GM04503 (cell line): ENCODE results near the gene PRKD3.

Experiments
- DNase-seq: peaks from one replicate; pipeline ENCODE4 v3.0.0-alpha.2; 2012; ENCODE audit warnings: low read depth

The PRKD3 gene

GRCh38 chr2:37324786-37325624 is at the start of gene PRKD3:
Gene PRKD3, minus strand, starts transcription at chr2:37324833. Its CDS starts 8,309 bp downstream, at chr2:37316524.
- no peak for DNase-seq

- DNase-seq, result no peak
These were observed 47.4 kb upstream of the PRKD3 start for GRCh38 chr2:37372000-37372399.

GRCh38 chr2:37370666-37371065 is 46.0 kb upstream of the PRKD3 start:
- no peak for DNase-seq

GRCh38 chr2:37367984-37368383 is 43.4 kb upstream of the PRKD3 start:
- DNase-seq, result no peak

GRCh38 chr2:37367310-37367709 is 42.7 kb upstream of the PRKD3 start:
- DNase-seq, result no peak

GRCh38 chr2:37366773-37367172 is 42.1 kb upstream of the PRKD3 start:
- no peak for DNase-seq

GRCh38 chr2:37365669-37366068 is 41.0 kb upstream of the PRKD3 start:
- DNase-seq, result no peak

GRCh38 chr2:37364351-37364750 is 39.7 kb upstream of the PRKD3 start:
- DNase-seq, result no peak

- no peak for DNase-seq
These were observed 37.5 kb upstream of the PRKD3 start for GRCh38 chr2:37361994-37362698.

- no peak for DNase-seq
These were observed 36.7 kb upstream of the PRKD3 start for GRCh38 chr2:37361216-37361815.

GRCh38 chr2:37358466-37358865 is 33.8 kb upstream of the PRKD3 start:
- DNase-seq, result no peak

GRCh38 chr2:37357530-37357929 is 32.9 kb upstream of the PRKD3 start:
- DNase-seq, result no peak

- no peak for DNase-seq
These were observed 32.4 kb upstream of the PRKD3 start for GRCh38 chr2:37357069-37357468.

- no peak for DNase-seq
These were observed 31.7 kb upstream of the PRKD3 start for GRCh38 chr2:37356299-37356698.

- no peak for DNase-seq
These were observed 31.1 kb upstream of the PRKD3 start for GRCh38 chr2:37355735-37356134.

GRCh38 chr2:37354531-37354930 is 29.9 kb upstream of the PRKD3 start:
- no peak for DNase-seq

GRCh38 chr2:37350034-37350433 is 25.4 kb upstream of the PRKD3 start:
- DNase-seq, result no peak

- no peak for DNase-seq
These were observed 24.7 kb upstream of the PRKD3 start for GRCh38 chr2:37349231-37349860.

- DNase-seq, result no peak
These were observed 23.5 kb upstream of the PRKD3 start for GRCh38 chr2:37348155-37348554.

GRCh38 chr2:37344453-37345361 is 20.1 kb upstream of the PRKD3 start, which contains the start of gene QPCT:
Gene QPCT, plus strand, starts transcription at chr2:37344630. Its CDS starts 102 bp downstream, at chr2:37344732.
- DNase-seq, result no peak
